Hepatic stellate cell (primary cell): Measurements from ENCODE around the gene RAB3GAP2.
"Not testable (repeated sequence)": the region's sequence is repeated elsewhere in the genome, so short reads cannot be mapped to it uniquely, and the experiment has no call there.

Experiments used
- DNase-seq: peaks from one replicate; pipeline ENCODE4 v3.0.0; 2011; ENCODE audit warnings: low spot score

Gene RAB3GAP2, protein sequence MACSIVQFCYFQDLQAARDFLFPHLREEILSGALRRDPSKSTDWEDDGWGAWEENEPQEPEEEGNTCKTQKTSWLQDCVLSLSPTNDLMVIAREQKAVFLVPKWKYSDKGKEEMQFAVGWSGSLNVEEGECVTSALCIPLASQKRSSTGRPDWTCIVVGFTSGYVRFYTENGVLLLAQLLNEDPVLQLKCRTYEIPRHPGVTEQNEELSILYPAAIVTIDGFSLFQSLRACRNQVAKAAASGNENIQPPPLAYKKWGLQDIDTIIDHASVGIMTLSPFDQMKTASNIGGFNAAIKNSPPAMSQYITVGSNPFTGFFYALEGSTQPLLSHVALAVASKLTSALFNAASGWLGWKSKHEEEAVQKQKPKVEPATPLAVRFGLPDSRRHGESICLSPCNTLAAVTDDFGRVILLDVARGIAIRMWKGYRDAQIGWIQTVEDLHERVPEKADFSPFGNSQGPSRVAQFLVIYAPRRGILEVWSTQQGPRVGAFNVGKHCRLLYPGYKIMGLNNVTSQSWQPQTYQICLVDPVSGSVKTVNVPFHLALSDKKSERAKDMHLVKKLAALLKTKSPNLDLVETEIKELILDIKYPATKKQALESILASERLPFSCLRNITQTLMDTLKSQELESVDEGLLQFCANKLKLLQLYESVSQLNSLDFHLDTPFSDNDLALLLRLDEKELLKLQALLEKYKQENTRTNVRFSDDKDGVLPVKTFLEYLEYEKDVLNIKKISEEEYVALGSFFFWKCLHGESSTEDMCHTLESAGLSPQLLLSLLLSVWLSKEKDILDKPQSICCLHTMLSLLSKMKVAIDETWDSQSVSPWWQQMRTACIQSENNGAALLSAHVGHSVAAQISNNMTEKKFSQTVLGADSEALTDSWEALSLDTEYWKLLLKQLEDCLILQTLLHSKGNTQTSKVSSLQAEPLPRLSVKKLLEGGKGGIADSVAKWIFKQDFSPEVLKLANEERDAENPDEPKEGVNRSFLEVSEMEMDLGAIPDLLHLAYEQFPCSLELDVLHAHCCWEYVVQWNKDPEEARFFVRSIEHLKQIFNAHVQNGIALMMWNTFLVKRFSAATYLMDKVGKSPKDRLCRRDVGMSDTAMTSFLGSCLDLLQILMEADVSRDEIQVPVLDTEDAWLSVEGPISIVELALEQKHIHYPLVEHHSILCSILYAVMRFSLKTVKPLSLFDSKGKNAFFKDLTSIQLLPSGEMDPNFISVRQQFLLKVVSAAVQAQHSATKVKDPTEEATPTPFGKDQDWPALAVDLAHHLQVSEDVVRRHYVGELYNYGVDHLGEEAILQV (N-terminal part only)

DNA sequence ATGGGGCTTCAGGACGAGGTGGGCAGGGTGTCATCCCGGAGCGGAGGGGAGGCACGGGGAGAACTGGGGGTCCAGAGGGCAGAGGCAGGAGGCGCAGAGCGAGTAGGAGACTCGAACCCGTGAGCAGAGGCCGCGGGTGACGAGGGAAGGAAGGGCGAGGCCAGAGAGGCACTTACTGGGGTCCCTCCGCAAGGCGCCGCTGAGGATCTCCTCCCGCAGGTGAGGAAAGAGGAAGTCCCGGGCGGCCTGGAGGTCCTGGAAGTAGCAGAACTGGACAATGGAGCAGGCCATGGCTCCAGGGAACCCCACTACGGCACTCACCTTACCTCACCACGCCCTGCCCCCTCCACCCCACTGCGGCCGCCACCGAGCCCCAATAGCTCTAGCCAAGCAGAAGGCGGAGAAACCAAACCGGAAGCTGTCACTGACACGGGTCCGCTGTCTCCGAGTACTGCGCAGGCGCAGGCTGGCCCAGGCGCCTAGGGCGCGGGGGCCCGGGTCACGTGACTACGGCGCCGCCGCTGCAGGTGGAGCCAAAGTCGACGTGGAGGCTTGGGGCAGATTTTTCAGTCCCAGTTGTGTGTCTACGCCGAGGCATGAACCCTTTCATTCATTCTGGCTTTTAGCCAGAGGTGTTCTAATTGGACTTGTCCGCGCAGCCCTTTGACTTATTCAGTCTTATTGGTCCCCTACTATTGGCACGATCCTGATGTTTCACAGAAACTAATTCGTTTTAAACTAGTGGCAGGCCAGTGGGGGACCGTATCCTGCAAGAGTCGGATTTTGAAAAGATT is at the start of gene RAB3GAP2:
Gene RAB3GAP2 (minus strand): TSS at position 407 of the 794 bp plus-strand sequence. CDS start 116 bp downstream, at position 291.
- DNase-seq, result peak; percentile 96

DNA sequence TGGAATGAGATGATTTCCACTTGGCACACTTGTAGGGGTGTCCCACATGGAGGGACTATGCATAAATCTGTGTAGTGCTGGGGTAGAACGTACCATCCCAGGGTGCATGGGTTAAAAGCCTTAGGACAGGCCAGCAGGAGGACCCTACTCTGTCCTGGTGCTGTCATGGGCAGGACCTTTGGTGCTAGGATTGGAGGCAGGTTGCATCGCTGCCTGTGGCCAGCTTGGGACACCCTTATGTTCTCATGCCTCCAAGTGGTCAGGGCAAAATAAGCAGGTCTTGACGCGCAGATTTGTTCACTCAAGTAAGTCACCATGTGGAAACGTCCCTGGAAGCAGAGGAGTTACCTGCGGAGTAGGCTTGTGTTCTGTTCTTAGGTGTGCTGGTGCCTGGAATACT is 49.5 kb upstream of the RAB3GAP2 start:
- DNase-seq, result no peak

DNA sequence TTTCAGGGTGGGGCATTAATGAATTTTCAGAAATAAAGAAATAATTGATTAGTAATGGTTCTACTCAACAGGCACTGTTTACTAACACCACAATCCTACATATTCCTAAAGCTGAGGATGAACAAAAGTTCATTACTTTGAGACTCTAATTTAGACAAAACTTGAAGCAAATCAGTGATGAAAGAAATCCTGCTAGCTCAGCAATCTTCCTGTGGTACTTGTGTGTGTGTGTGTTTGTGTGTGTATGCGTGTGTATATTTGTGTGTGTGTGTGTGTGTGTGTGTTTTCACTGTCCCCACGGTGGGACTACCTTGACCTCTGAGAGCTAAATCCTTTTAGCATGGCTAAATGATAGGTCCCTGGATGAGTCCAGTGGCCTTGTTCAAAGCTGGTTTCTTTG is 48.5 kb upstream of the RAB3GAP2 start:
- DNase-seq, result no peak

DNA sequence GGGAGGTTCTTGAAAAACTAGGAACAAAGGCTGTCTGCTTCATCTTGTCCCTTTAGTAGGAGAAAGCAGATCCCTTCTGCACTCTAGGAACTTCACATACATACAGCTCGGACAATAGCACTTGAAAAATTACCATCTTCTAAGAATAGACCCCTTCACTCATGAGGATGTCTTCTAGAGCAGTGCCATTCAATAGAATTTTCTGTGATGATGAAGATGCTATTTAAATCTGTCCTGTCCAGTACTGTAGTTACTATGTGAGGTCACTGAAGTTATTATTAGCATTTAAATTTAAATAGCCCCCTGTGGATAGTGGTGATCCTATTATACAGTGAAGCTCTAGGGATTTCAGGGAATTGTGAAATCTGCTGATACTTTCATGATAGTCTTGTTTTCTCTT is 46.4 kb upstream of the RAB3GAP2 start:
- DNase-seq, result no peak

DNA sequence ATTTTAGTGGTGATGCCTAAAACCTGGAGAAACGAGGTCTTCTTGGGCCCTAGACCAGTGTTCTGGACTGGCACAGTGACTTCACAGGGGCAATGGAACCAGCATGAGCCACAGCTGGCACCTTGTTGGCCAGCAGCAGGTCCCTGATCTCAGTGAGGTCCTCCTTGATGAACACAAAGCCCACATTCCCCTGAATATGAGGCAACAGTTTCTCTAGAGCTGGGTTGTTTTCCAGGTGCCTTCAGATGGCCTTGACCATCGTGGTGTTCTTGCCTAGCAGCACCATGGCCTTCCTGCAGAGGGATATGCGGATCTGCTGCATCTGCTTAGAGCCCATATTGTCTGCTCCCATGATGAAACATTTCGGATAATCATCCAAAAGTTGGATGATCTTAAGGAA is 44.9 kb upstream of the RAB3GAP2 start:
- DNase-seq, result no peak

DNA sequence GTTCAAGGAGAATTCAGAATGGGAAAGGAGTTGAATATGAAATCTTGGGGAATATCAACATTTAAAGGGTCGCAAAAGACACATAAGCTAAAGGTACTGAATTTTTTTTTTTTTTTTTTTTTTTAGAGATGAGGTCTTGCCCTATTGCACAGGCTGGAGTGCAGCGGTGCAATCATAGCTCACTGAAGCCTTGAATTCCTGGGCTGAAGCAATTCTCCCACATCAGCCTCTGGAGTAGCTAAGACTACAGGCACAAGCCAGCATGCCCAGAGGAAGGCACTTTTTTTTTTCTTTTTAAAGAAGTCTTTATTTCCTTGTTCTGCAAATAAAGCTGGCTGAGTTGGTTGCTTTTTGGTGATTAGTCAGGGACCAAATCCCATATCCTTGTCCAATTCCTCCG is 44.1 kb upstream of the RAB3GAP2 start:
- no peak for DNase-seq

DNA sequence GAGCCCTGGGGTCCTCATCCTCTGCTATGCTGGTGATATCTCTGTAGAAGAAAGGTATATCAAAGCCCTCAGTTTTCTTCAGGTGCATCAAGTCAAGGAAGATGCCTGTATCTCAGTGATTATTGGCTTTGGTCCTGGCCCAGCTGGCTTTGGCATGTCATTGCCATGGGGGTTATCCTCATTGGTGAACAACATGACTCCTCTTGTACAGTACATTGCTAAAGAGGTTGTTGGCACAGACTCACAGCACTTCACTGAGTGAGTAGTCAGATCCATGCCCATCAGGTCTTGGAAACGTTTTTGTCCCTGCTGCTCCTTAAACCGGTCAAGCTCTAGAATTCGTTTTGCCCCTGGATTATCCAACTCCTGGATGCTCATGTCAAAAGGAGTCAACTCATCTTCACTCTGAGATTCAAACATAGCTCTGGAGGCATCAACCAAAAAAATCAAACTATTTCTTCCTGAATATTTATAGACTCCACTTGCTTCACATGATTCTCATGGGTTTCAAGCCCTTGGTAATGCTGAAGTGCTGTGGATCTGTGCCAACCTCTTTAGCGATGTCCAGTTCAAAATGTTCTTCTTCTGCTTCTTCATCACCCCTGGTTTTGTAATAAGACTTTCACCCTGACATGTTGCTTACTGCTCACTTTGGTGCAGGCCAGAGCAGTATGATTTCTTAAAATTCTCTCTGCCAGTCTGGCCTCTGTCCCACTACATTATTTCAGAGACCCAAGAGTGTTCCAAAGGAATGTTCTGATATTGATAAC is 43.0 kb upstream of the RAB3GAP2 start:
- no peak for DNase-seq

DNA sequence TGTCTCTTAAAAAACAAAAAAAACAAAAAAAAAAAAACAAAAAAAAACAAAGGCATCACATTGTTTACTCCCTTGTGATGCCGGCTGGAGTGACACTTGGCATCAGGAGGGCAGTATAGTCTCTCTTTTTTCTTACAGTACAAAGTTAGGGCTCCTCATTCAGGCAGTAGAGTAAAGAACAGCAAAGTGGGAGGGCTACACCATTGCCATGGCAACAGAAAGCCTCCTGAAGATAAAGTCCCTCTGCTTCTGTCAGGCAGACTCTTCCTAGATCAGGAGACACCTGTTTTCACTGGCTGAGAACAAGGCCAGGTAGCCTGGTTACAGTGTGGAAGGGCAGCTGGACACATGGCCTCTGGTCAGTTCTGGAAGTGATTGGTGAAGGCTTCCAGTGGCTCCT is 41.3 kb upstream of the RAB3GAP2 start:
- DNase-seq, result no peak

DNA sequence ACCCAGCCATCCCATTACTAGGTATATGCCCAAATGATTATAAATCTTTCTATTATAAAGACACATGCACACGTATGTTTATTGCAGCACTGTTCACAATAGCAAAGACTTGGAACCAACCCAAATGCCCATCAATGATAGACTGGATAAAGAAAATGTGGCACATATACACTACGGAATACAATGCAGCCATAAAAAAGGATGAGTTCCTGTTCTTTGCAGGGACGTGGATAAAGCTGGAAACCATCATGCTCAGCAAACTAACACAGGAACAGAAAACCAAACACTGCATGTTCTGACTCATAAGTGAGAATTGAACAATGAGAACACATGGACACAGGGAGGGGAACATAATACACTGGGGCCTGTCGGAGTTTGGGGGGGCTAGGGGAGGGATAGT is 37.9 kb upstream of the RAB3GAP2 start:
- not testable (repeated sequence) for DNase-seq

DNA sequence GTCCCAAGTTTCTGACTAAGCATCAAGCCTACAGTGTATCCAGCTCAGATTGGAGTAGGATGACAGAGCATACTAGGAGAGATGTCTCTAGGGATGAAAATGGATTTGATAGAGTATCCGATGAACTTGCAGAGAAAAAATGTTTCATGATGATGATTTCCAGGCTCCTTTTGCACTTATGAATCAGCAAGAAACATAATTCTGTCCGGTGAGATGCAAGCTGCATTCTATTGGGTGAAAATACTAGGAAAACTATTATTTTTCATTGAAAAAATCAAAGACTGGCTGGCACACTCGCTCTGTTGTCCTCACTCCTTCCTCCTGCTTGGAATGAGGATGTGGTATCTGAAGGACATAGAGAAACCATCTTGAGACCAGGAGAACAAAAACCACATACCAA is 35.4 kb upstream of the RAB3GAP2 start:
- DNase-seq, result no peak

DNA sequence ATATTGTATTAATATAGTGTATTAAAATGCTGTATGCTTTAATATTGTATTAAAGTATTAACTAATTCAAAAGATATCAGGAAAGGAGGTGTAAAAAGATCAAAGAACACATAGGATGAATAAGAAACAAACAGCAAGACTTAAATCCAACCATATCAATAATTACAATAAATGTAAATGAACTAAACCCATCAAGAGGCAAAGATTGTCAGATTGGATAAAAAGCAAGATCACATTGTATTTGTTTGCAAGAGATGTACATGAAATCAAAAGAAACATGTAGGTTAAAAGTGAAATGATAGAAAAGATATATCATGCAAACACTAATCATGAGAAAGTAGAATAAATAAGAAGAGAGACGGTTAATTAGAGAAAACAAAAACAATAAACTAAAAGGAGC is 34.1 kb upstream of the RAB3GAP2 start:
- DNase-seq, result no peak

DNA sequence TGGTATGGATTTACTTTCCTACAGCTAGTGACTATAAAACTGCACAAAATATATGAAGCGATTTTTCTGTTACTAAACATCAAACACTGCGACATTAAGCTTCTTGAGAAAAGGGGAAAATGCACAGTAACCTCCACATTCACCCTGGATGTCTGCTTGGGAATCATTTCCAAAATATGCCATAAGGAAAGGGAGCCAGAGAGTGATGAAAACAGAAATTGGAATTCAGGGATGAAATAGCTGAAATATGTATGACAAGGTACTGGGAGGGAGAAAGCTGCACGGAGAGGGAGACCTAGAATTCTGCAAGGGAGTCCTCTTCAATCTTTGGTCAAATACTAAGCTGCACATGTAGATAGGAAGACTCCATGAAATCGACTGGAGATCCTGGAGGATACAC is 31.6 kb upstream of the RAB3GAP2 start:
- DNase-seq, result no peak

DNA sequence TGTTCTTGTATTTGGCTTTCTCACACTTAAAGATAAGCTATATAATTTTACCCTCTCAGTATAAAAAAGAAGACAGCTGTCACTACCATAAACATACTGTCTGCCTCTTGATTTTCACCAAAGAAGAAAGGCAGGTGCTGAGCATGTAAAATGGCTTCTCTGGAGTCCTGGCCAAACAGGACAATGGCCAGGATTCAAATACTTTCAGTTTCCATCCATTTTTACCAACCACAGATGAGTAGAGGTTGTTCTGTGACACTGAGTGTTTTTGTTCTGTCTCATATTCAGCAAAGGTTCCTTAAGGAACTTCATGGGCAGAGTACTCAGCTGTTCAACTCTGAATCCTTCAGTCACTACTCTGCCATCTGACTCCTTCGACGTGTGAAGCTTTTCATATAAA is 29.4 kb upstream of the RAB3GAP2 start:
- DNase-seq, result no peak

DNA sequence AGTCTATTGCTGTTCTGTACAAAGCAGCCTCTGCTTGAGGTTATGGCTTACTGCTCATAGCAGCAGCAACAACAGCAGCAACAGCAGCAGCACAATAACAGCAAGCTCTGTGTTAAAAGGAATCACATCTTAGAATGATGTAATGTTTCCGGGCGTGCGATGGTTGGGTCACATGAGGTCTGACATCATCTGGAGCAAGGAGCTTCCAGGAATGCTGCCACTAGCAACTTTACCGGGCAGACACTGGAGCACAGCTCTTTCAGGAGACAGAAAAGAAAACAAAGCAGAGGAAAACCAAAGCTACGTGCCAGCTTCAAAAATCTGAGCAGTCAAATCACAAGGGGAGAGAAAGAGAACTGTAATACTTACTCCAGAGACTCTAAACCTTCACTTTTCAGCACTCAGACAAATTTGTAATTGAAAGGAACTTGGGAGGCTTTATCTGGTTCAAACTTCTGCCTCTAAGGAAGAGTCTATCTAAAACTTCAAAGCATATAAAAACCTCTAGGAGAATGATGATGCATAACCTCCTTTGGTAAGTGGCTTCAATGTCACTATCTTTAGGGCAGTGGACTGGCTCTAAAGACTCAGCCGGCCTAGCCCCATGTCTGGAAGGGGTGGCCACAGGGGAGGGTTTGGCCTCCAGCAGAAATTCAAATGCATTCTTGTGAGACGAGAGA is 28.3 kb upstream of the RAB3GAP2 start:
- peak; percentile 66 for DNase-seq

DNA sequence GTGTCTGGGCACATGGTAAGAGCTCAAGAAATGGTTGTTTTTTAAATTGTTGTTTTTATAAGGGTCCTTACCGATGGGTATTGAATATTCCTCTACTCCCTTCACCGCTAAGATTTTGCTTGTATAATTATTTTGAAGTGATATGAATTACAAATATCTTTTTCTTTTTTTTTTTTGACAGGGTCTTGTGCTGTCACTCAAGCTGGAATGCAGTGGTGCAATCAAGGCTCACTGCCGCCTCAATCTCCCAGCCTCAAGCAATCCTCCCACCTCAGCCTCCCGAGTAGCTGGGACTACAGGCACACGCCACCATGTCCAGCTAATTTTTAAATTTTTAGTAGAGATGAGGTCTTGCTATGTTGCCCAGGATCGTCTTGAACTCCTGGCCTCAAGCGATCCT is 27.1 kb upstream of the RAB3GAP2 start:
- DNase-seq, result no peak

DNA sequence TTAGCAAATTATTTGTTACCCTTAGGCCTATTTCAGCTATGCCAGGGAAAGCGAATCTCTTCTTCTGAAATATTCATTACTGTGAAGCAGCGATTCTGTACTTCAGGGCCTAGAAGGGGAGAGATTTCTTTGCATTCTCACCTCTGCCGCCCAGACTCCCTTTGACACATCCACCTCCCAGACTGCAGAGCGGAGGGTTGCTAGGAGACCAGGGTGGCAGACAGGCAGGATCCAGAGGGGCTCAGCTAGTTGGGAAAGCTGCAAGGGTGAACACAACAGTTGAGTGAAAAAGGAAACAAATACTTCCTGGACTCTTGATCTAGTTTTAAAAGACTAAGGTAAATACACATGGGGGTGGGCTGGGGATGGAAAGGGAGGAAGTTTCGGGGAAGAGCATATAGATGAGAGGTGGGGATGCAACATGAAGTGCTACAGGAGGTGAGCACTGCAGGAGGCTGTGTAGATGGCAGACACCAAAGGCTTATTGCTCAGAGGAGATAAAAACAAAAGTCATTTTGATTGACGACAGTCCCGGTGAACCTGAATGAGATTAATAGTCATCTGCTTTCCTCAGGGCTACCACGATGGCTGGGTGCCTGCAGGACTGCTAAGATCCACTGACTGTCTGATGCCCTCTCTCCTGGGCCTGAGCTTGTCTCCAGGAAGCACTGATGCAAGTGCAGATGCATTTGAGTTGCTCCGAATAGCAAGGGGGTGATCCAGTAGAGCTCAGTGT is 26.4 kb upstream of the RAB3GAP2 start:
- no peak for DNase-seq

DNA sequence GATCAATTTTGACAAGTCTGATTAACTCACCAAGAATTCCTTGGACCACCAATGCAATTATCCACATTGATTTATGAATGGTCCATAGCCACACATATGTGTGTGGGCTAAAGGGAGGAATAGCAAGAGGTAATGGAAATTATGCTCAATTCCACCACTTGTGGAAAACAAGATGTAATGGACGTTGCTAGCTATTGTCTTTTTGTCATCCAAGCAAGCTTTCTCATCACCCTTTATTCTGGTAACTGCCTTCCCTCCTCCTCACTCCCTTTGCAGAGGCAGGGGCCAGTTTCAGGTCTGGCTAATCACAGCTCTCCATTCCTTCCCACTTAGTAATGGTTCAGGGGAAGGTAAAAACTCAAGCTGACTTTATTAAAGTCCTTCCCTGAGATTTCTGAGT is 24.7 kb upstream of the RAB3GAP2 start:
- DNase-seq, result no peak

DNA sequence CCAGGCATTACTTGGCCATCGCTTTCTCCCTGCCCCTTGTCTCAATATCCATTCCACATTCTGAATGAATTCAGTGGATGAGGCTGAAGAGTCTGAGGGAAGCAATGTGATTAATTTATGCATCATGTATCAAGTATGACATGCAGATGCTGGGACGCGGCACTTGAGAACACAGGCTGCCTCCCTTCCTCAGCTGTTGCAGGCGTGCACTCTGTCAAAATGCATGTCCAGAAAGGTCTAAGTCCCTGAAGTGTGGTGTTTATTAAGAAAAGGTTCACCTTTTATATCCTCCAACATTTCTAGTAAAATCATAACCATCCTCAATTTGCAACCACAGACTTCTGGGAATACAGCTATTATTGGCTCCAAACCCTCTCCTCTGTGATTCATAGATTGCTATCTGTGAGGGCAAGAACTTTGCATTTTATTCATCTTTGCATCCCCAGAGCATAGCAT is 22.6 kb upstream of the RAB3GAP2 start:
- peak; percentile 20 for DNase-seq

DNA sequence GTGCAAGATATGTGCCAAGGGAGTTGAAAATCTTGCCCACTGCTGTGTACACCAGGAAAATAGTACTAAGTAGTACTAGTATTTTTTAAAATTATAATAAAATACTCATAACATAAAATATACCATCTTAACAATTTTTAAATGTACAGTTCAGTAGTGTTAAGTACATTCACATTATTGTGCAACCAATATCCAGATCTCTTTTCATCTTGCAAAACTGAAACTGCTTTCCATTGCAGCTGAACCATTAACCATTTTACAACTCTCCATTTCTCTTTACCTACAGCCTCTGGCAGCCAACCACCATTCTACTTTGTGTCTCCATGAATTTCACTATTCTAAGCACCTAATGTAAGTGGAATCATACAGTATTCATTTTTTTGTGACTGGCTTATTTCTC is 19.3 kb upstream of the RAB3GAP2 start:
- DNase-seq, result no peak
